Measurements from ENCODE around the gene SYT17.

DNA sequence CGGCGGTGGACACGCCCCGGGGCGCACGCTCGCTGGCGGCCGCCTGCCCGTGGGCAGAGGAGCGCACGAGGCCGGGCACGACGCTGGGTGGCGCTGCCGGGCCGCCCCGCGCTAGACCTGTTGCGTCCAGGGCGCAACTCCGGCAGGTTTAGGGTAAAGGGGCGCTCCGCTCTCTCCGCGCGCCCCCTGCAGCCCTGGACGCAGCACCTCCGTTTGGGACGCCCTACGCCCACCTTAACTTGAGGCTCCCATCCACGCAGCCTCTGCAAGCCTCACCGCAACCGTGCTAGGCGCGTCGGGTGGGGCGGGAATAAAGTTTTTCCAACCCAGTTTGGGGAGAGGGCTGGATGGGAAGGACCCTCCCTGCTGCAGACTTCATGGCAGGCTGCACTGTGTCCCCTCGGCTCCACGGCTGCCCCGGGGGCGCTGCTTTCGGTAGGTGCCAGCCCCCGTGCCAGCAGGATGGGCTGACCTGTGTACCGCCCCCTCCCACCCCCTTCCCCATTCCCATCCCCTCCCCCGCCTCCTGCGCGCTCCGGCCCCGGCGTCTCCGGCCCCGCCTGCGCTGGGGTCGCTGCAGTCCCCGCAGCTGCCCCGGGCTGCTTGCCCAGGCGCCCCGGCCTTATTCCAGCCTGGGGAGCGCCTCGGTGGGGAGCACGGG, at the start of gene SYT17:
- no peak for TF ChIP-seq EZH2 (IDR thresholded peaks at IDR 0.05; ENCODE audit: borderline replicate concordance, low read length)
- TF ChIP-seq, protein P1, sequence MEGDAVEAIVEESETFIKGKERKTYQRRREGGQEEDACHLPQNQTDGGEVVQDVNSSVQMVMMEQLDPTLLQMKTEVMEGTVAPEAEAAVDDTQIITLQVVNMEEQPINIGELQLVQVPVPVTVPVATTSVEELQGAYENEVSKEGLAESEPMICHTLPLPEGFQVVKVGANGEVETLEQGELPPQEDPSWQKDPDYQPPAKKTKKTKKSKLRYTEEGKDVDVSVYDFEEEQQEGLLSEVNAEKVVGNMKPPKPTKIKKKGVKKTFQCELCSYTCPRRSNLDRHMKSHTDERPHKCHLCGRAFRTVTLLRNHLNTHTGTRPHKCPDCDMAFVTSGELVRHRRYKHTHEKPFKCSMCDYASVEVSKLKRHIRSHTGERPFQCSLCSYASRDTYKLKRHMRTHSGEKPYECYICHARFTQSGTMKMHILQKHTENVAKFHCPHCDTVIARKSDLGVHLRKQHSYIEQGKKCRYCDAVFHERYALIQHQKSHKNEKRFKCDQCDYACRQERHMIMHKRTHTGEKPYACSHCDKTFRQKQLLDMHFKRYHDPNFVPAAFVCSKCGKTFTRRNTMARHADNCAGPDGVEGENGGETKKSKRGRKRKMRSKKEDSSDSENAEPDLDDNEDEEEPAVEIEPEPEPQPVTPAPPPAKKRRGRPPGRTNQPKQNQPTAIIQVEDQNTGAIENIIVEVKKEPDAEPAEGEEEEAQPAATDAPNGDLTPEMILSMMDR (IDR thresholded peaks at IDR 0.05; ENCODE audit: low read length): peak; percentile 59

Measured in OCI-LY1 (cell line).